AG08395 (cell line): ENCODE results near the gene PID1.

Experiments used
- DNase-seq: peaks from one replicate; pipeline ENCODE4 v3.0.0; 2012; ENCODE audit warnings: mixed read lengths, low spot score

PID1 gene

DNA sequence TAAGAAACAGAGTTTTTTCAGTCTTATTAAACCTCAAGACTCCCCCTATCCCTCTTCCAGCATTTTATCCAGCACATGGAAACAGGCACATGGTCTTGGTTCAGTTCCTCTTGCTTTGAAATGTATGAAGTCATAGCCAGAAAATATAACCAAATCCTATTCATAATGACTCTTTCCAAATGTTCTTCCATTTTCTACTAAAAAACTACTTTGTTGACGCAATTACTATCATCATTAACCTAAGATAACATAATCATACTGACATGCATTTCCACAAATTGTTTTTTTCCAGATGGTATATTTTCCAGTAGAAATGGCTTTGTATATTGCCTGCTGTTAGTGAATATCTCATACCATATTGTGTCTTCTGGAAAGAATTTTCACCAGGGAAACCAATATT is 261.3 kb downstream of the PID1 start:
- no peak for DNase-seq

DNA sequence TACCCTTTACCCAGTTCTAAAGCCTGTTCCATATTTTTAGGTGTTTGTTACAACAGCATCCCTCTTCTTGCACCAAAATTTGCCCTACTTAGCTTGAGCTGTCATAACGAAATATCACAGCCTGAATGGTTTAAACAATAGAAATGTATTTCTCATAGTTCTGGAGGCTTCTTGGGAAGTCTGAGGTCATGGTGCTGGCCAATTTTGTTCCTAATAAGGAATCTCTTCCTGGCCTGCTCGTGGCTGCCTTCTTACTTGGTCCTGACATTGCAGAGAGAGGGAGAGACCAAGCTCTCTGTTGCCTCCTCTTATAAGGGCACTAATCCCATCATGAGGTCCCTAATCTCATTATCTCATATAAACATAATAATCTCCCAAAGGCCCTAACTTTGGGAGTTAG is 267.8 kb downstream of the PID1 start:
- no peak for DNase-seq

DNA sequence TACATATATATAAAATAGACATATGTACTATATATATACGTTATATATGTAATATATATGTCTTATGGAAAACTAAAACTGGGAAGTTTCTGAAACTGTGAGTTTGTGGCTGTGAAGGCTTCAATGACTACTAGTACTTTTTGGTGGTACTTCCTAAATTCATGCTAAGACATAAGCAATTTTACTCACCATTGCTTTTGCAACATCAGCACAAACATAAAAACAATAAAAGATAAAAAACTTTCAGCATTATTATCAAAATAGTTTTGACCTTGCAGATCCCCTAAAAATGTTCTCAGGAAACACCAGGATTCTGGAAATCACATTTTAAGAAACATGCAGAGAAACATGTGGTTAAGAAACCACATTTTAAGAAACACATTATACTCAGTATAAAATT is 269.9 kb downstream of the PID1 start:
- no peak for DNase-seq

DNA sequence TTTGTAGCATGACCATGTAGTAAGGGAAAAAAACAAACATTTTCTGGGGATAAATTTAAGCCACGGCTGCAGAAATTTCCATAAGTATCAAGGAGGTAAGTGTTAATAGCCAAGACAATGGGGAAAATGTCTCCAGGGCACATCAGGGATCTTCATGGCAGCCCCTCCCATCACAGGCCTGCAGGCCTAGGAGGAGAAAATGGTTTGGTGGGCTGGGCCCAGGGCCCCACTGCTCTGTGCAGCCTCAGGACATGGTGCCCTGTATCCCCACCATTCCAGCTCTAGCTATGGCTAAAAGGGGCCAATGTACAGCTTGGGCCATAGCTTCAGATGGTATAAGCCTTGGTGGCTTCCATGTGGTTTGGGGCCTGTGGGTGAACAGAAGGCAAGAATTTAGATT is 271.8 kb downstream of the PID1 start:
- DNase-seq: no peak

DNA sequence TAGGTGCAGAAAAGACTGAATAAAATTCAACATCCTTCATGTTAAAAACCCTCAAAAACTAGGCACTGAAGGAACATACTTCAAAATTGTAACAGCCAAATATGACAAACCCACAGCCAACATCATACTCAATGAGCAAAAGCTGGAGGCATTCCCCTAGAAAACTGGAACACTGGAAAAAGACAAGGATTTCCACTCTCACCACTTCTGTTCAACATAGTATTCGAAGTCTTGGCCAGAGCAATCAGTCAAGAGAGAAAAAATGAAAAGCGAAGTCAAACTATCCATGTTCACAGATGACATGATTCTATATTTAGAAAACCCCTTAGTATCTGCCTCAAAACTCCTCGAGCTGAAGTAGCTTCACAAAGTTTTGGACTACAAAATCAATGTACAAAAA is 282.3 kb downstream of the PID1 start:
- DNase-seq: no peak

DNA sequence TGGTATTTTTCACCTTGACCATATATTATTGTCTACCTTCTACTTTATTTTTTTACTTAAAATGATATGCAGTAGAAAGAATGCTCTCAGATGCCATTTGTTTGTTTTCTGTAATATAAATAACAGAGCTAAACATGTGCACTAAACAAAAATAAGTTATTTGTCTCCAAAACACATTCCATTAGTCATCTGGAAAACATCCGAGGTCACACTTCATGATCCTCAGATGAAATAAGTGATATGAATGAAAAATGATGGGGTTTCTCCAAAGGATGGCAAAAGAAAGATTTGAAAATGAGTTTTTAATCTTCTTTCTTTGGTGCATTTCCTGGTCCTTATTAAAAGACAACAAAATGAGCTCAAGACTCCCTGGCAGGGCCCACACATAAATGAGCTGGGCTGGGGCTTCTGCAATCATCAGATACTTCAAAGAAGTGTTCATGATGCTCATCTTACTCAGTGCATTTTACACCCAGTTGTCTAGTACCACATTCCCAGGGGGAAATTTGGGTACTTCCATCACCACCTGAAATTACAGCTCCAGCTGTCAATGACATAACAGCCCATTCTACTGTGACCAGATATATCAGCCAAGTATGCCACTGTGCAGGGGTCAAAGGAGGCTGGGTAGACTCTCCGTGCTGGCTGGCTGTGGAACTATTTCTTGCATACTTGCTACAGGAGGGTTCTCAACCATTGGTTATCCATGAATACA is 283.5 kb downstream of the PID1 start:
- no peak for DNase-seq

DNA sequence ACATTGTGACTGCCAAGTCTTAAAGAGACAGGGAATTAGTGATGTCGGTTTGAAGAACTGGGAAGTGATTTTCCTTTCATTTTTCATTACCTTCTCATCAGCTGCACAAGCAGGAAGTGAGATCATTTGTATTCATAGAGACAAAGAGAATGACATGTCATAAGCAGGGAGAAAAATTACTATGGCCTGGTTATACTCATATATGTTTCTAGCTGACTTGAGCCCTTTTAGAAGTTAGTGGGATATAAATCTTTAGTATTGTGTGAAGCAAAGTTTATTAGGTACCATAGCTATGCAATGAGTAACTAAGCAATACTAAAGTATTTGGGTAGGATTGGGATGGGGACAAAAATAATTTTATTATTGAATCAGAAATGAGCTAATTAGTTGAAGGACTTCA is 284.1 kb downstream of the PID1 start:
- peak; percentile 19 for DNase-seq

DNA sequence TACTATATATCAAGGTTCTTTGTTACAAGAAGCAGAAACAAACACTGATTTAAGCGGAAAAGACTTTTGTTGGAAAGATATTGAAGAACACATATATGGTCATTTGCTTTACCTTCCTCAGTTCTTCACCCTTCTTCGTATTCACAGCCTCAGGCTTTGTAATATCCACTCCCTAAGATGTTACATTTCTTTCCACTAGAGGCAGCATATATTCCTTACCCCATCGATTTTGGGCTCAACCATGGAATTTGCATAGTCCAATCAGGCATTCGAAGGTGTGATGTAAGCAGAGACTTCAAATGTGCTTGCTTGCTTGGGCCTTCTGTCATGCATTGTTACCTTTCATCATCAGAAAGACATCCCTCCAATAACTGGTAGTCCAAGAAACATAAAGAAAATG is 287.4 kb downstream of the PID1 start:
- DNase-seq: no peak

DNA sequence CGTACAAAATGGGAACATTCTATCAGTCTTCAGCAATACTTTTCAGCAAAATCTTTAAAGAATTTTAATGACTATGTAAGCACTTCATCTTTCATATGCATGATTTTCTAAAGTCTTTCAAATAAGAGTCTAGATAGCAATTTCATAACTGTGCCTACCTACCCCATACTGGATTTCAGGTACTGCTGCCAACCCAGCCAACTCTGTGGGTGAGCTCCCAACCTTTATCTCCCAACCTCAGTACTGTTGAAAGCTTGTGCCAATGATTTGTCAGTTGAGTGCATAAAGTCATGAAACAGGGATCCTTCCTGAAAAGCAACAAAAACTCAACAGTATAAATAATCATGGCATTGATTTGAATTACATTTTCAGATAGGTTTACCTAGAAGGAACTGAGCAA is 296.9 kb downstream of the PID1 start:
- no peak for DNase-seq
